Measurements from ENCODE around the gene CDKN1A.
A peak's percentile ranks its signal among the peaks of the same experiment; 100 is the strongest.
"Not testable (repeated sequence)": the region's sequence is repeated elsewhere in the genome, so short reads cannot be mapped to it uniquely, and the experiment has no call there.

CDKN1A gene

DNA sequence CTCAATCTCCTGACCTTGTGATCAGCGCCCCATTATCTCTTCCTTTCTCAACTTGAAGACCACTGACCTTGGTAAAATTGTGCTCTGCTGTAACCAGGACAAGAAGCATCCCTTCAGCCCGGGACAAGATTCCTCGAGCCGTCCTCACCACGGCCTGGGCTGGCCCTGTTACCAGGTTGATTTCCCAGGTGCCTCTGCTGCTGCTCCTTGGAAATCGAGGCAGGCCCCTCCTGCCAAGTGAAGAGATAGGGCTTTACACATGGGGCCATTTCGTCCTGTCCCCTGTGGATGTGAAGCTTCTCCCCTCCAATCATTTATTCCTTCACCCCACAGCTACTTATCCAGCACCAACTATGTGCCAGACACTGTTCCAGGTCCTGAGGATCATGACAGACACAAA is 40.6 kb downstream of the CDKN1A start:
- DNase-seq (ENCODE audit: low read depth in 2 of 2), result no peak

DNA sequence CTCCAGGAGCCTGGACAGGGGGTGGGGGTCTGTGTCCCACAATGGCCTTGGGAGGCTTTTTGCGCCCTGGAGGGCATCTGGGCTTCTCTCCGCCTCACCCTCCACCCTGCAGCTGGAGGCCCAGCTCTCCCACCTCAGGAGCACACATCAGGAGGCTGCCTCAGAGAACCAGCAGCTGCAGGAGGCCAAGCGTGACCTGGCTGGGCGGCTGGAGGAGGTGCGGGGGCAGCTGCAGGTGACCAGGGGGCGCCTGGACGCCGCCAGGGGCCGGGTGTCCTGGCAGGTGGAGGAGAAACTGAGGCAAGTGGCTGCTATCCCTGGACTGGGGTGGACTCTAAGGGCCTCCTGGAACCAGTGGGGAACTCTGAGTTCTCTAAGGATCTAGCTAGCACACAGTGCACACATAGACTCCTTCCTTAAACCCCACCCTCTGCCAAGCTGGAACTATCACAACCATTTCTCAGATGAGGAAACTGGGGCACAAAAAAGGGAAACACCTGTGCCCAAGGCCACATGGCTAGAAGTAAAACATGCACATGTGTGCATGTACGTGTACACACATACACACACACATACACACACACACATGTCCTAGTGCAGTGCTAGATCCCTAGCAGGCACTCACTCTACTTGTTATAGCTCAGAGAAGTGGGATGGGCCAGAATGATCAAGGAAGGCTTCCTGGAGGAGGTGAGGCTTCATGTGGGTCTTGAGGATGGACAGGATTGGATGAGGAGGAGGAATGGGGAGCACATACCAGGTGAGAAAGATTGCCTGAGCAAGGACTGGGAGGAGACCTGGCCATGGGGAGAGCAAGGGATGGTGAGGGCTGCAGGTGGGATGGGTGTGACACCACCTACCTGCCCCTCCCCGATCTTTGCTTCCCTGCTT is 42.0 kb downstream of the CDKN1A start:
- DNase-seq (ENCODE audit: low read depth in 2 of 2), result no peak

DNA sequence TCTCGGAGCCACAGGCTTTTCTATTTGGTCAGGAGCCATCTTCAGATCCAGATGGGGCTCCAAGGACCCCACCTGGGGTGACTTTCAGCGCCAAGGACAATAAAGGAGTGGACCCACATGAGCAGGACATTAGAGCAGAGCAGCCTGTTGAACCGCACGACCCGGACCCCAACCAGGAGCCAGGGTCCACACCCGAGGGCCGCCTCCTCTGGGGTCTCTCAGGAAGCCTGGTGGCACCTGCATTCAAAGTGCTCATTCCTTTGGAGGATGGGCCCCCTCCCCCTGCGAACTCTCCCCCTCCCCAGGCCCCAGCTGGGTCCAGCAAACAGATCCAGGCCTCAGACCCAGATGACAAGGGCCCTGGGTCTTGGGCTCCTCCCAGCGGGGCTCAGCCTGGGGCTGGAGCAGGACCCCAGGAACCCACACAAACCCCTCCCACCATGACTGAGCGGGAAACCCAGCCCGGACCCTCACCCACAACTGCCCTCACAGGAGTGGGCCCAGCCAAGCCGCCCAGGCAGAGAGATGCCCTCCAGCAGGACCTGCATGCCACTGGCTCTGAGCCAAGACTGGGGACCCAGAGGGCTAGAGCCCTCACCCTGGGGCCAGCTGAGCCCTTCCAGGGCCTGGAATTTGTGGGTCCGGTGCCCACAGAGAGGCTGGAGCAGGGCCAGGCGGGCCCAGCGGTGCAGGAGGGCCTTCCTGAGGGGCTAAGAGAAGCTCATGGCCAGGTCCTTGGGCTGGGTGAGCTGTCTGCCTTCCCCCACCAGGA is 43.0 kb downstream of the CDKN1A start:
- no peak for DNase-seq (ENCODE audit: low read depth in 2 of 2)

DNA sequence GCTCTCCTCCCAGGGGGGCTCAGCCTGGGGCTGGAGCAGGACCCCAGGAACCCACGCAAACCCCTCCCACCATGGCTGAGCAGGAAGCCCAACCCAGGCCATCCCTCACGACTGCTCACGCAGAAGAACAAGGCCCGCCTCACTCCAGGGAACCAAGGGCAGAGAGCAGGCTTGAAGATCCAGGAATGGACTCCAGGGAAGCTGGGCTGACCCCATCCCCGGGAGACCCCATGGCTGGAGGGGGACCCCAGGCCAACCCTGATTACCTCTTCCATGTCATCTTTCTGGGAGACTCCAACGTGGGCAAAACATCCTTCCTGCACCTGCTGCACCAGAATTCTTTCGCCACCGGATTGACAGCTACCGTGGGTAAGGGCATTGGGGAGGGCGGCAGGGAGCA is 43.9 kb downstream of the CDKN1A start:
- DNase-seq (ENCODE audit: low read depth in 2 of 2), result no peak

DNA sequence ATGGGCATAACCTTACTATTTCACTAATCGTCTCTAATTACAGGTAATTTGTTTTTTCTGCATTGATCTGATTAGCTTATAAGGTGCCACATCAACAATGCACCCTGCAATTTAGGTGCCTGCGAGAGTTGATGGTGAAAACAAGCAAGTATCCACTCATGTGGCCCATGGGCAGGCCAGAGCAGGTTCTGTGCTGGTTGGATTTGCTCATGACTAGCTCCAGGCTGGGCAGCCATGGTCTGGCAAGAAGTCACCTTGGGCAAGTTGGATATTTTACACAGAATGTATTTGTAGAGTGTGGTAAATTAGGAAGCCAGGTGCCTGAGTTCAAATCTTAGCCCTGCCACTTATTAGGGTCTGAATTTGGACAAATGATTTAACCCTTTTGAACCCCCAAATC is 44.4 kb downstream of the CDKN1A start:
- DNase-seq (ENCODE audit: low read depth in 2 of 2), result no peak

DNA sequence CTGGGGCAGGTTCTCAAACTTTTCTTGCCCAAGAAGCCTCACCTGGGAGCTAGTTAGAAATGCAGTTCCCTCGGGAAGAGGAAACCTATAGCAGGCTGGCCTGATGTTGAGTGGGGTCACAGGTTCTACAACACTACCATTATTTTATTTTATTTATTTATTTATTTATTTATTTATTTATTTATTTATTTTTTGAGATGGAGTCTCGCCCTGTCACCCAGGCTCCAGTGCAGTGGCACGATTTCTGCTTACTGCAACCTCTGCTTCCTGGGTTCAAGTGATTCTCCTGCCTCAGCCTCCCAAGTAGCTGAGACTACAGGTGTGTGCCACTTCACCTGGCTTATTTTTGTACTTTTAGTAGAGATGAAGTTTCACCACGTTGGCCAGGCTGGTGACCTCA is 45.5 kb downstream of the CDKN1A start:
- not testable (repeated sequence) for DNase-seq (ENCODE audit: low read depth in 2 of 2)

DNA sequence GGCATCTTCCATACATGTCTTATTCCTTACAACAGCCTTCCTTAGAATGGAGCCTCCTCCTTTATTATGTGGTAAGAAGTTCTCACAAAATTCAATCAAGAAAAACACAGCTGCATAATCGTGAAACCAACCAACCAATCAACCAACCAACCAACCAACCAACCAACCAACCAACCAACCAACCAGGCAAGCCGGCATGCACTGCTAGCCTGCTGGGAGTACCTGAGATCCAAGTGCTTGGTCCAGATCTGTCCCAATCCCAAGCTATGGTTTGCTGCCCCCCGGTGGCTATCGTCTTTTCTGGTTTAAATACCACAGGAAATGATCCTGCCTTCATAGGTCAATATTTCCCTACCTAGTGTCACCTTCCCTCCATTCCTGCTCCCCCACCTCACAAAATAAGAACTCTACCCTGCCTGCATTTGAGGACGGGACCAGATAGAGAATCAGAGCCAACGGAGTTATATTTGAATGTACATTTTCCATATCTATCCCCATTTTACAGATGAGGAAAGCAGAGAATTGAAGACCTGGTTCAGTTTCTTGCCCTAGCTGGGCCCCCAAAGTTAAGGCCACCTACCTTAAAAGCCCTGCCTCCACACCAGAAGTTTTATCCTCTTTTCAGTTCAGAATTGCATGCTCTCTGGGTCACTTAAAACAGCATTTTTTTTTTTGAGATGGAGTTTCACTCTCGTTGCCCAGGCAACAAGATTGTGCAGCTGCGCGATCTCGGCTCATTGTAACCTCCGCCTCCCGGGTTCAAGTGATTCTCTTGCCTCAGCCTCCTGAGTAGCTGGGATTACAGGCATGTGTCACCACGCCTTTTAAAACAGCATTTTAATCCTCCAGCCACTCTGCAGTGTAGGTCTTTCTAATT is 46.2 kb downstream of the CDKN1A start:
- peak in 1 of 2 donors; percentile 26 for DNase-seq (ENCODE audit: low read depth in 2 of 2)

DNA sequence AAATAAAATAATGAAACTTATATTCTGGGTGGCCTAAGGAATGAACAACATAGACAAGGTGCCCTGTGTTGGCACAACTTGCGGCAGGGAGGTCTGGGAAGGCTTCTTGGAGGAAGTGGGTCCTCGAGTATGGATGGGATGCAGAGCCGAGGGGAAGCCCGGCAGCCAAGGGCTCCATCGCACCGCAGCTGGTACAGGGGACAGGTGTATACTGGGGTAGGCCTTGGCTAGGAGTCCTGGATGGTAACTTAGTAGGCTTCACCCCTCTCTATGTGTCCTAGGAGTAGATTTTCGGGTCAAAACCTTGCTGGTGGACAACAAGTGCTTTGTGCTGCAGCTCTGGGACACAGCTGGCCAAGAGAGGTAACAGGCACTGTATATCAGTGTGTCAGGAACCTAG is 47.1 kb downstream of the CDKN1A start:
- no peak for DNase-seq (ENCODE audit: low read depth in 2 of 2)

DNA sequence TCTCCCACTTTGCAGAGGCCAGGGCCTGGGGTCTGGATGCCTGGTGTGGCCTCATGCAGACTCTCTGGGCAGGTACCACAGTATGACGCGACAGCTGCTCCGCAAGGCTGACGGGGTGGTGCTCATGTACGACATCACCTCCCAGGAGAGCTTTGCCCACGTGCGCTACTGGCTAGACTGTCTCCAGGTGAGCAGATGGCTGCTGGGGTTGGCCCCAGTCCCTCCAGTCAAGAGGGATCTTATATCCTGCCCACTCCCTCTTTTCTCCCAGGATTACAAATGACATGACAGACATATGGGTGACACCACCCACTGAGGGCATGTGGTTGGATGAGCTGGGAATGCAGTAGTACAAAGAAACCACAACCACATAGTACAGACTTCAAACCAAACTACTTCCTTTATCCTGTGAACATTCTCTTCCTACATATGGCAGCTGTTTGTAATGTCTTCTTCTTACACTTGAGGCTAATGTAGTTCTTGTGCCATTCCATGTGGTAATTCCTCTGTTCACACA is 49.0 kb downstream of the CDKN1A start:
- no peak for DNase-seq (ENCODE audit: low read depth in 2 of 2)

DNA sequence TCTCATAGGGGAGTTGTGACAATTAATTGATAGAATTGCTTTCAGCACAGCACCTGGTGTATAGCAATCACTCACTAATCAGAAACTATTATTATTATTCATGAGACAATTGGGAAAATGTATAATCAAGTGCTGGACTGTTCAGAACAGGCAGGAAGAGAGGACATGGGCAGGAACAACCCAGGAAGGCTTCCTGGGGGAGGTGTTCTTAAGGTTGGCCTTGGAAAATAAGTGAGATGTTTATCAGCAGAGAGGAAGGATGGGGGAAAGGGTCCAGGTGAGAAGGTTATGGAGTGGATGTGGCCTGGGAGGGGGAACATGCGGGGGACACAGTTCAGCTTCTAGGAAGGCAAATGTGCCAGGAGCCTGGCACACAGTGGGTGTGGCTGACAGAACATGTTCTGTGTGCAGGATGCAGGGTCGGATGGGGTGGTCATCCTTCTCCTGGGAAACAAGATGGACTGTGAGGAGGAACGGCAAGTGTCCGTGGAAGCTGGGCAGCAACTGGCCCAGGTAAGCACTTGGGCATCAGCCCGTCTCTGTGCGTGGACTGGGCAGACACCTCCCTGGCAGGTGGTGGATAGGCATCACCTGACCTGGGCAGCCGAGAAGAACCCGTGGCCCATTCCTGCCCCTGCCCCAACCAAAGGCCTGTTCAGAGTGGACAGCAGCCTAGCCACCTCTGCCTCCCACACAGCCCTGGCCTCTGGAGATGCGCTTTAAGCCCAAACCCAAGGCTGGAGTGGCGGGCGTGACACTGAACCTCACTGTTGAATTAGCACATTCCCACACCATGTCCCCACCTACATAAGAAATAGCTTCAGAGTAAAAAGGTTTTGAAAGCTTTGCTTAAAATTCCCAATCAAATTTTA is 50.0 kb downstream of the CDKN1A start:
- no peak for DNase-seq (ENCODE audit: low read depth in 2 of 2)

DNA sequence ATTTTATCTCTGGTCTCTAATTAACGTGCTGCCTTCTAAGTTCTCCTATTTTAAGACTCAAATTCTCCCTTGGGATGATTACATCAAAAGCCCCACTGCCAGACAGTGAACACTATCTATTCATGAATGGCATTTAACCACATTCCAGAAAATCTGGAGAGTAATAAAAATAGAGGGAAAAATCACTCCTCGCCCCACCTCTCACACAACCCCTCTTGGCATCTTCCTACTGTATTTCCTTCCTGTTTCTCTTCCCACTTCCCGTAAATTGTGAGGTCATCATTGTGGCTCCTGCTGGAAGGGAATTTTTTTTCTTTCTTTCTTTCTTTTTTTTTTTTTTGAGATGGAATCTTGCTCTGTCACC is 50.6 kb downstream of the CDKN1A start:
- DNase-seq (ENCODE audit: low read depth in 2 of 2), result no peak

DNA sequence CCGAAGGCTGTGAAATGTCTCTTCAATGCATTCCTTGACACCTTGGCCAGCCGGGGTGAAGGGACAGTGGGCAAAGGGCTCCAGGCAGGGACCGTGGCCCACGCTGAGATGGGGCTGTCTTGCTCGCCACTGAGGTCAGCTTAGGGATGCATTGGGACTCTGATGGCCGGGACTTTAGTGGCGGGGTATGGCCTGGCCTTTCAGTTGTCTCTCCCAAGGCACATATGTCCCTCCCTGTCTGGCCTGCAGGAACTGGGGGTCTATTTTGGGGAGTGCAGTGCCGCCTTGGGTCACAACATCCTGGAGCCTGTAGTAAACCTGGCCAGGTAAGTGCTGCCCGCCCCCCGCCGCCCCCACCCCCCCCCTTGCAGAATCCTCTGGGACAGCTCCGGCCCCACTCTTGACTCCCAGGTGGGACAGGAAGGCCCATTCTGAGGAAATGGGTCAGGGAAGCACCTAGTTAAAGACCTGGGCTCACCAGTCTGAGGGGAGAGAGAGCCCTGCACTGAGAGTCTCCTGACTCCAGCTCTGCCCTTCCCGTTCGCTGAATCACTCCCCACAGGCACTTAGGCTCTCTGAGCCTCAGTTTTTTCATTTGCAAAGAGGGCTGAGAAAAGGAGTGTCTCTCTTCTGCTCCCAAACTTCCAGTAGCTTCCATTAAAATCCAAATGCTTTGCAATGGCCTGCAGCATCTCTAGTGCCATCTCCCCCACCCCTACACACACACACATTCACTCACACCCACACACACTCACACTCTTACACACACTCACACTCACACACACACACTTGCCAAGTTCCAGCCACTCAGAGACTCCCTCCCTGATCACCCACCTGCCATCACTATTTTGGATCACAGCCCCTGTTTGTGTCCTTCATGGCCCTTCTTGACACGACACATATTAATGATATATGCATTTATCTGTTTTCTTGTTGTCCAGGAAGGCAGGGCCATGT is 52.2 kb downstream of the CDKN1A start:
- no peak for DNase-seq (ENCODE audit: low read depth in 2 of 2)

DNA sequence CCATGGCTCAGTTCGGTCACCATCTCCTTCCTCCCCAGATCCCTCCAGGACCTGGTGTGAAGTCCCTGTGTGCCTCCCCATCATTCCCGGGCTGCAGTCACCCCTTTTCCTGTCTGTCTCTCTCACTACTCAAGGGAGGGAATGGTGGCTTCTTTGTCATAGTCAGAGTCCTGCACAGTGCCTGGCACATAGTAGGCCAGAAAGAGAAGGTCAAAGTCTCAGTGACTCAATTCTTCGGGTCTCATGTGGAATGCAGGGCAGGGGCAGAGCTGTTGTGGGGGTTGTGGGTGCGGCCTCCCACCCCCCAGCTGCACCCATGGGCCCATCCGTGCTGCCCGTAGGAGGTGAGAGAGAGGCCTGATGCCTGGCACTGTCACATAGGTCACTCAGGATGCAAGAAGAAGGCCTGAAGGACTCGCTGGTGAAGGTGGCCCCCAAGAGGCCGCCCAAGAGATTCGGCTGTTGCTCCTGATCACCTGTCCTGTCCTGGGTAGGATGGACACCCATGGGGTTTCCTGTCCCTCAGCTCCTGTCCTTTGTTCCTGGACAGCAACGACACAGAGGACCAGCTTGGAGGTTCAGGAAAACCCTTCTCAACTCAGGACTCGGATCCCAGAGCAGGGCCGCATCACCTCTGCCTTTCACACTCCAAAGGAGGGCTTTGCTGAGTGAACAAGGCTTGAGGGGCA is 53.3 kb downstream of the CDKN1A start:
- DNase-seq (ENCODE audit: low read depth in 2 of 2), result no peak

DNA sequence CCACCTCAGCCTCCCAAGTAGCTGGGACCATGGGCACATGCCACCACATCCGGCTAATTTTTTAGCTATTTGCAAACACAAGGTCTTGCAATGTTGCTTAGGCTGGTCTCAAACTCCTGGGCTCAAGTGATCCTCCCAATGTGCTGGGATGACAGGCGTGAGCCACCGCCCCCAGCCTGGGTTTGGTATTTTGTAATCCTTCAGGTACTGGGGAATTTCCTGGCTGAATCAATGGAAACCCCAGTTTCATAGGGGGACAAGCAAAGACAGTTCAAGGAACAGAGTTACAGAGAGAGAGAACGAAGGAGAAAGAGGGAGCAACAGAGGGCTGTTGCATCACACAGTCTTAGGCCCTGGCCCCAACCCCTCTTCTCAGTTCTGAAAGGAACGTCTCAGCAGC is 54.8 kb downstream of the CDKN1A start:
- DNase-seq (ENCODE audit: low read depth in 2 of 2), result no peak

DNA sequence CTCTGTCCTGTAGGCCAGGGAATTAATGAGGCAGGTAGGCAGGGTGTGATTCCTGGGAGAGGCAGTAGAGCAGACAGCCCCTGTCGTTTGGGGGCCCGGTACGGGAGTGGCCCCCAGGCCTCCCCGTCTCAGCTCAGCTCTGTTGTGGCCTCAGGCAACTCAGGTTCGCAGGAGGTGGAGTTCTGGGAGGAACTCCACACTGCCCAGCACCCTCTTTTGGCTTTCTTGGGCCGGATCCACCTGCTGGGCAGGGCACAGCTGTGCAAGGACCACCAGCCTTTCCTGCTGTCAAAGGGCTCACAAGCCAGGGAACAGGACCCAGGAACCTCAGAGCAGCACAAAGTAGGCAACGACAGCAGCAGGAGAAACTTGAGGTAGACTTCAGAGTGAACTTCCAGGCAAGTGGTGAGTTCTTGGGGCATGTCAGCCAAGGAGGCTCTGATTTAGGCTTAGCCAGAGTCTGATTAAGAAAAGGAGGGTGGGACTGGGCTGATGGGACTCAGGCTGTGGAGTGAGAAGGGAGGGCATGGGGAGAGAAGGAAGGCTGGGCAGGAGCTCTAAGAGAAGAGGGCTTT is 56.1 kb downstream of the CDKN1A start:
- DNase-seq (ENCODE audit: low read depth in 2 of 2), result no peak

DNA sequence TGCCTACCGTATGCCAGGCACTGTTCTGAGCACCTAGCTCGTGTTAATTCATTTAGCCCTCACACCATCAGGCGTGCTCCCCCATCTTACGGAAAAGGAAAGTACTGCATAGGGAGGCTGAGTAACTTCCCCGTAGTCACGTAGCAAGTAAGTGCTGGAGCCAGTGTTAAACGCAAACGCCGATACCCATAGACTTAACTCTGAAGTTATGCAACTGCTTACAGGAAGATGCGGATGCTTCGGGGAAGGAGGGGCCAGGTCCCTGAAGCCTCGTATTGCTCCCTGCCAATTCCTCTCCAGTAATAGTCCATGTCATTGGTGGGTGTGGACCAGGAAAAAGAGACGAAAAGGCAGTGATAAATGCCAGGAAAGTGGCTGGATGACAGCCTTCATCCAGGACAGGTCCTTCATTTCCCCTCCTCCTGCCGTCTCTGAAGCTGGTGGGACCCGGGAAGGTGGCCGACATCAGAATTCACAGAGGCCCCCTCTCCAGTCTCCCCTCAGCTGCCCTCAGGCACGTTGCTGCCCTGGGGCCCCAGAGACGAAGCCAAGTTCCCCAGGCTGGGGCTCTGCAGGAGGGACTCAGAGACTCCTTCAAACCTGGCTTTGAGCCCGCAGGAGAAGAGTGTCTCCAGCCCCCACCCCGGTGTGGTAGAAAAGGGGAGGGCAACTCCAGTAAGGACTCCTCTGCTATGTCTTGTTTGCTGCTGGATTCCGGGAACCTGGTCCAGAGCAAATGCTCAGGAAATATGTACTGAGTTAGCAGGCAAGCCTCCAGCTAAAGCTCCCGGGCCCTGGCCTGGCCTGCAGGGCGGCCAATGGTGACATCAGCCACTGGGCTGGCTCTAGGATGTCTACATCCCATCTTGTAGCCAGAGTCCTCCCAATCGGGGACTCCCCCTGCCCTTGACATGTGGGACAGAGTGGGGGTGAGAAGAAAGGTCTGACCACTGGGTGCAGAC is 56.9 kb downstream of the CDKN1A start:
- DNase-seq (ENCODE audit: low read depth in 2 of 2), result no peak

Measured in stimulated activated CD8-positive, alpha-beta memory T cell treated with anti-CD3 and anti-CD28 coated beads, Interleukin-7, amount 100 ng/mL, for 4 hours (primary cell).